Measurements from ENCODE around the gene GSE1.

Gene GSE1

DNA sequence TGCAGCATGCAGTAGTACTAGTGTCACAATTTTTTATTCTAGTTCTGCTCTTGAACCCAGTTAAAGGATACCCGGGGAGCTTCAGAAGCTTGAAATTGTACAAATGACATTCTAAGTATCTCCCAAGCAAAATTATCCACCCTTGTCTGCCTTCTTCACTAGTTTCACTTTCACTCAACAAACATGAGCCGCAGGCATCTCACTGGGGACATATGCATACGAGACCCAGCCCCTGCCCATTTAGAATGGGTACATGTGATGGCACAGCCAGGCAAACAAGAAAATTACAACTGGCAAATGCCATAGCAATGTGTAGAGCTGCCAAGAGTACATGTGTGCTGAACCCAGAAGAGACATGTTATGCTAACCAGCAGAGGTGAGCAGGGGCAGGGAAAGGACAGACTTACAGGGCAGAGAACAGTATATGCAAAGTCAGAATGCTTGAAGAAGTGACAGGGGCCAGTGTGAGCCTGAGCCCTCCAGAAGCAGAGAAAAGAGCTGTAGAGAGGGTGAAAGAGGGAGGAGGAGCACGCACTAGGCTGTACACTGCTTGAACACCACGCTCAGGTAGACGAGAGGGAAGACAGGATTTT, 67.3 kb downstream of the GSE1 start:
- no peak for DNase-seq (ENCODE audit: low spot score)

DNA sequence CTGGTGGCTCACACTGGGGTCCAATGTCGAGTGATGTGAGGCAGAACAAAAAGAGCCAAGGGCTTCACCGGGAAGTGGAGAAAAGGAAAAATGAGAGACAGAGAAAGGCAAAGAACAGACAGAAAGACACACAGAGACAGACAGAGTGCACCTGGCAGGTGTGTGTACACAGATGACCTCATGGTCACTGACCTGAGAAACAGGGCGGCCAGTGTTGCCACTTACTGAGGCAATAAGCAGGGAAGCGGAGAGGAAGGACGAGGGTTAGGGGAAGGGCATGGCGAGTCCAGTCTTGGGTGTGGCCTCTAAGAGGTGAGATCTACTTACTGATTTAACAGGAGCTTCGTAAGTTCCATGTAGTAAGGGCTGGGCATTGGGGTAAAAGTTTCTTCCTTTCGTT, 68.1 kb downstream of the GSE1 start:
- no peak for DNase-seq (ENCODE audit: low spot score)

DNA sequence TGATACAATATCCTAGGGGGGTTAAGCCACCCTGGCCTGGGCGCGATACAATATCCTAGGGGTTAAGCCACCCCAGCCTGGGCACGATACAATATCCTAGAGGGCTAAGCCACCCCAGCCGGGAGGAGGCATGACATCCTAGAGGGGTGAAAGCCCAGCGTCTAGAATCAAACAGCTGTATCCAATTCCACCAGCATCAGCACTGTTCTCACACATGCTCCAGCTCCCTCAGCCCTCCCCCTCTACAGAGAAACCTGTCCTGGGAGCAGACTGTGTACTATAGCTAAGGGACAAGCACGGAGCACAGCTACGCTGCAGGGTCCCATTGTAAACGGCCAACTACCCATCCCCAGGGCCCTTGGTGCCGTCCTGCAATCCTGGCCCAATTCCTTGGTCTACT, 69.4 kb downstream of the GSE1 start:
- DNase-seq (ENCODE audit: low spot score), result no peak

DNA sequence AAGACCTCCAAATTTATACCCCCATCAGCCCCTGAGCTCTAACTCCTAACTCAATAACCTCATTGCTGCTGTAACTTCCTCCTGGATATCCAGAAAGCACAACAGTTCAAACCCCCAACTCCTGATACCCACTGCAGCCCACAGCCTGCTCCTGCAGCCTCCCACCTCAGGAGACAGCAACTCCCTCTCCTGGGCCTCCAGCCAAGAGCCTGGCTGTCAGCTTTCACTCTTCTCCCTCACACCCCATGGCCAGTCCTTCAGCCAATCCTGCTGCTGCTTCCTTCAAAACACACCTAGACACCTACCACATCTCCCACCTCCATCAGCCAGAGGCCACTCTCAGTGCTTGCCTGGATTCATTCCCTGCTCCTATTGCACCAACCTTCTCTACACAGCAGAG, 70.2 kb downstream of the GSE1 start:
- no peak for DNase-seq (ENCODE audit: low spot score)

DNA sequence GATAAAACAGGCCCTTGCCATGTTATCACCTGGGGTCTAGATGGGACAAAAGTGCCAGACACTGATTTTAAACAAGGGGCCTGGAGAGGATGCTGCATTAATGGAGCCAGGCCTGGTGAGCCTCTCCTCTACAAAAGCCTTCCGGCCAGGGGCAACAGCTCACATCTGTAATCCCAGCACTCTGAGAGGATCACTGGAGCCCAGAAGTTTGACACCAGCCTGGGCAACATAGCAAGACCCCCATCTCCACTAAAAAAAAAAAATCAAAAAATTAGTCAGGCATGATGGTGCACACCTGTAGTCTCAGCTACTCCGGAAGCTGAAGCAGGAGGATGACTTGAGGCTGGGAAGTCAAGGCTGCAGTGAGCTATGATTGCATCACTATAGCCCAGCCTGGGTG, 72.1 kb downstream of the GSE1 start:
- no peak for DNase-seq (ENCODE audit: low spot score)

DNA sequence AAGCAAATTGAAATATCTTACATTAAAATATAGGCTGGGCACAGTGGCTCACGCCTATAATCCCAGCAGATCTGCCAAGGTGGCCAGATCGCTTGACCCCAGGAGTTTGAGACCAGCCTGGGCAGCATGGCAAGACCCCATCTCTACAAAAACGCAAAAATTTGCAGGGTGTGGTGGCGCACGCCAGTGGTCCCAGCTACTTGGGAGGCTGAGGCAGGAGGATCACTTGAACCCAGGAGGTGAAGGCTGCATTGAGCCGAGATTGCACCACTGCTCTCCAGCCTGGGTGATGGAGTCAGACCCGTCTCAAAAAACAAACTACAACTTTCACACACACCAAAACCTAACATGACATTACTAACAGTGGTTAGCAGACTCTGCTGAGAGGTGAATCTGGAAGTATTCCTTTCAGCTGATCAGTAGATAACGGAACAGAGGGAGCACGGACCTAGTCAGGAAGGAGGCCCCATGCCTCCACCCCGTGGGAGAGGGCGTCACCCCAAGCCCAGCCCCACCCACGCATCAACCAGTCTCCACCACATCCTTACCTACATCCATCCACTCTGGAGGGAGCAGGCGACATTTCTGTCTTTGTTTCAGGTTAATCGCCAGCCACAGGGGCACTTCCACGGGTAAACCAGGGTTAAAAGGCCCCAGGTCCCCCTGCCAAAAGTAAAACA, 73.9 kb downstream of the GSE1 start:
- no peak for DNase-seq (ENCODE audit: low spot score)

DNA sequence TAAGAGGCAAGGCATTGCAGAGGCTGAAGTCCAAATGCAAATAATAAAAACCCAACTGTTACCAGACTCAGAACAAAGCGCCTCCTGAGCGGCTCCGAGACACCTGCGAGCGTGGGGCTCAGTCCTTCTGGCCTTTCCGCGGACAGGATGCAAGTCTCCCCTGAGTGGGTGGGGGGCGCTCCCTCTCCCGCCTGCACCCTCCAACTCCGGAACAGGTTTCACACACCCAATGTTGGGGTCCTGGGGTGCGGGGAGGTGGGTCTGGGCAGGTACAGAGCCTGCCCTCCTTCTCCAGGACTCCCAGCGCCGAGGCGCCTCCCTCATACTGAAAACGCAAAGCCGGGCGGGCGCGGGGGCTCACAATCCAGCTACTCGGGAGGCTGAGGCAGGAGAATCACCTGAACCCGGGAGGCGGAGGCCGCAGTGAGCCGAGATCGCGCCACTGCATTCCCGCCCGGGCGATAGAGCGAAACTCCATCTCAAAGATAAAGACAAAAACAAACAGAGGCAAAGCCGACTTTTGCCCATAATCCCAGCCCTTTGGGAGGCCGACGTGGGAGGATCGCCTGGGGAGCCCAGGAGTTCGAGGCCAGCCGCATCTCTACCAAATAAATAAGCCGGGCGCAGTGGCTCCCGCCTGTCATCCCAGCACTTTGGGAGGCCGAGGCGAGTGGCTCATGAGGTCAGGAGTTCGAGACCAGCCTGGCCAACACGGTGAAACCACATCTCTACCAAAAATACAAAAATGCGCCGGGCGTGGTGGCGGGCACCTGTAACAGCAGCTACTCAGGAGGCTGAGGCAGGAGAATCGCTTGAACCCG, 74.7 kb downstream of the GSE1 start:
- no peak for DNase-seq (ENCODE audit: low spot score)

DNA sequence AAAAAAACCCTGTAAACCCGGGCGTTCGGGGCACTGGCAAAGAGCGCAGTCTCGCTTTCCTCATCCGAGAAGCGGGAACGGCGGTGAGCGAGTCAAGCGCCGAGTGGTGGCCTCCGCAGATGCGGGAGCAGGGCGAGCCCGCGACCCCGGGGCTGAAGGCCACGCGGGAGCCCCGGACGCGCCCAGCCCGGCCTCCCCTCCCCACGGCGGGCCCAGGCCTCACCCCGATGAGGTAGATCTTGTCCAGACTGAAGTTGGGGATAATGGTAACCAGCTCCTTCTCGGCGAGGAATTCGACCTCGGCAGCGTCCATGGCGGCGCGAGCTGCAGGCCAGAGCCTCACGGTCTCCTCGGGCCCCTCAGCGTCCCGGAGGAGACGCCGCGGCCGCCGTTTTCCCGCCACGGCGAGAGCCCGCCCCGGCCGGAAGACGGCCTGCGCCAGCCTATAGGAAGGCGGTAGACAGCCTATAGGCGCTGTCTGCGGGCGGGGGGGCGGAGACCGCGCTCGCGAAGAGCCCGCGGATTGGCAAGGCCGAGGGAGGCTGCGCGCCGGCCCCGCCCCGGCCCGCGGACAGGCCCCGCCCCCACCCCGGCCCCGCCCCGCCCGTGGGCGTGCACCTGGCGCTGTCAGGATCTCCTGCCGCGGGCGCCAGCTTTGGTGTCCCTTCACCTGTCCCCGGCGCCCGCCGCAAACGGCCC, 75.6 kb downstream of the GSE1 start, which contains the start of gene GINS2:
TSS of gene GINS2 (minus strand) at position 369 of the 699 bp plus-strand sequence. CDS start at position 313, 56 bp downstream.
- DNase-seq (ENCODE audit: low spot score), result peak; percentile 99

DNA sequence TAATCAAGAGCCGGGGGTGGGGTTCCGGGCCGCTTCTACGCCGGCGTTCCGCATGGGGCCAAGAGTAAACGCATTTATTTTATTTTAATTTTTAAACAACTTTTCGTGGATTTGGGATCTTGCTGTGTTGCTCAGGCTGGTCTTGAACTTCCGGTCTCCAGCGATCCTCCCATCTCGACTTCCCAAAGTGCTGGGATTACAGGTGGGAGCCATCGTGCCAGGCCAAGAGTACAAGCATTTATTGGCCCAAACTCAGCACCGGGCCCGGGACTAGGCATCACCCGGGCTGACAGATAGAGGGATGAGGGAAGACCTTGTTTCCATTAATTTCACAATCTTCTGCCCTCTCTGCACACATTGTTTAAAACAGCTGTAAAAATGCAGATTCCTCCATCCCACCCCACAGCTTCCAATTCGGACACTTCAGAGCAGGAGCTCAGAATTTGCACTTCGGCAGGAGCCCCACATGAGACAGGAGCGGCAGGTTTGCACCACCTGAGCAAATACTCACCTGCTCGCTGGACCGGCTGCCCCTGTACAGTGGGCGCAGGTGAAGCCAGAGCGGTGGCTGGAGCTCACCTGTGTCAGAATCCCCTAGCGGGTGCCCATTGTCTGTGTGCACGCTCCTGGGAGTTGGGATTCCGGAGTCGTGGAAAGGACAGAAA, 76.3 kb downstream of the GSE1 start:
- DNase-seq (ENCODE audit: low spot score), result no peak

DNA sequence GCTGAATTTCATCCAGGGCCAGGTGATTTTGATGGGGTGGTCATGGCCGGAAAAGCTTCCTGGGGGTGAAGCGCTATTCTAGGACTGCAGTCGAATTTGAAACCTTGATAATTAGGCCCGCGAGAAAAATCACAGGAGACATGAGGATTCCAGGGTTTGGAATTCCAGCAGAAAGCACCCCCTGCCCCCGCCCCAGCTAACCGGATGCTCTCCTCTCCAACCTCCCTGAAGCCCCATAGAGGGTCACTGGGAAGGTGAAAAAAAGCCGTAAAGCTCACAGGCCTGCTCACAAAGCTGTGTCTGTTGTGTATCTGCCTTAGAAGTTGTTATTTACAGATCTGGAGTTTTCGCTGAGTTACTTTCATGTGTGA, 76.8 kb downstream of the GSE1 start:
- DNase-seq (ENCODE audit: low spot score), result no peak

DNA sequence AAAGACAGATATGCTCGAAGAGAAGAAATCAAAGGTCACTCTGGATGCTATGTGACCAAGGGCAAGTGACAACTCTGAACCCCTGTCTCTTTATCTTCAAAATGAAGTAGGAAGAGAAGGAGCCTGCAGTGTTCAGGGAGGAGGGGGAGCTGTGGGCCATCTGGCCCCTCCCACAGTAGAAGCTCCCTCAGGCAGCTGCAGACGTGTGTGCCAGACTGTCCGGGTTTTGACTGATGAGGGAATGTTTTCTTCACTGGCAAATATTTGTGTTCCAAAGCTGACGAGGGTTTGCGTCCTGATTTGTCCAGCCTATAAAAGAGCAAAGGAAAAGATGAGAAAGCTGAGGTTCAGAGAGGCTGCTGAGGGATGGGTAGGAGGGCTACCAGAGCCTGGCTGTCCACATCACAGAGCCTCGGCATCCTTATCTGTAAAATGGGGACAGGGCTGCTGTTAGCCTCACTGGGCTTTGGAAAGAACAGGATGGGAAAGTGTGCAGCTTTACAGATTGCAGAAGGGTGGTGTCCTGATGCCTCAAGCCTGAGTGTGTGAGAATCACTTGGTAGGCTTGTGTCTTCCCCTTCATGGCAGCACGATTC, 77.4 kb downstream of the GSE1 start:
- DNase-seq (ENCODE audit: low spot score), result no peak

DNA sequence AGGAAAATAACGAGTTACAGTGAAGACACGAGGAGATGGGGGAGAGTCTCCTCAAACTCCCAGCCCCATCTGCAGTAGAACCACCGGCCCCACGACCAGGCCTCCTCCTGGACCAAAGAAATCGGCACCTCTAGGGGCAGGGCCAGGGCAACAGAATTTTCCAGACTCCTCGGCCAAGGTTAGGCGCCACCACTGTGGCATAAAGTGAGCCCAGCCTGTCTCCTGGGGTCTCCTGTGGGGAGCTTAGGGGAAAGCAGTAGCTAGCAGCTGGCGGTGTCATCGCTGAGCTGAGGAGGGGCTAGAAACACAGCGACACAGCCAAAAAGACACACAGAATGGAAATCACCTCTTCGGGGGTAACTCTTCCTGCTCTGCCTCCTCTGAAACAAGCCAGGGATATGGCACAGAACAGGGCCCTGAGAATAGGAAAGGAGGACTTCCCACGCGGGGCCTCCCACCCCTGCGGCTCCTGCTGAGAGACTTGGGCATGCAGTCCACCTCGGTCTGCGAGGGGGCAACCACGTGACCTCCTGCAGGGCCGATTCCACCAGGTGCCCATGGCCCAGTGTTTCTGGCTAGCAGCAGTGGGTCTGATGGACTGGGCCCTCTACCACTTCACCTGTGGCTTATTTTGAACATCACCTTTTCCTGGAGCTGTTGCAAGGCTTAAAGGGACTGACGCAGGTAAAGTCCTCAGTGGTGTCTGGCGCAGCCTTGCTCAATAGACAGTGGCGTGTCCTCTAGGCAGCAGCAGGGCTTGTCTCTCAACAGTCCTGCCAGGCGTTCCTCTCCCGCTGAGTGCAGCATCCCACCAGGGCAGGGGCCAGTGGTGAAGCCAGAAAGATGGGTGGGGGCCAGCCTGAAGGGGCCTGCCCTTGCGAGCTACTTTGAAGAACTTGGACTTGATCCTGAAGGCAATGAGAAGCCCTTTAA, 82.3 kb downstream of the GSE1 start:
- no peak for DNase-seq (ENCODE audit: low spot score)

DNA sequence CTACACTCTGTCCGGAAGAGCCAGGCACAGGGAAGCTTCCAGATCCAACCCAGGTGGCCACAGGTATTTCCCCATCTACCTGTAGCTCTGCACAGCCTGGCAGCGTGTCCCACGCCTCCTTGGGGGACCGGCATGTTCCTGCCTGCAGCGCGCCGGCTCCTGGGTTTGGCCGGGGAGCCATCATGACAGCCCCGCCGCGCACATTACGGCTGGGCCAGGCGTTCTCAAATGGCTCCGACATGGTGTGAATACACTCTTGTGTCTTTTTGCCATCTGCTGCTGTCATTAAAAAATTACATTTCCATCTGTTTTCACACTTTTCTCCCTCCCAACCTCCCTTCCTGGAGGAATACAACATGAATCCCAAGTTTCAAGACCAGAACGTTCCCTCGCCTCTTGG, 83.7 kb downstream of the GSE1 start:
- DNase-seq (ENCODE audit: low spot score), result no peak

DNA sequence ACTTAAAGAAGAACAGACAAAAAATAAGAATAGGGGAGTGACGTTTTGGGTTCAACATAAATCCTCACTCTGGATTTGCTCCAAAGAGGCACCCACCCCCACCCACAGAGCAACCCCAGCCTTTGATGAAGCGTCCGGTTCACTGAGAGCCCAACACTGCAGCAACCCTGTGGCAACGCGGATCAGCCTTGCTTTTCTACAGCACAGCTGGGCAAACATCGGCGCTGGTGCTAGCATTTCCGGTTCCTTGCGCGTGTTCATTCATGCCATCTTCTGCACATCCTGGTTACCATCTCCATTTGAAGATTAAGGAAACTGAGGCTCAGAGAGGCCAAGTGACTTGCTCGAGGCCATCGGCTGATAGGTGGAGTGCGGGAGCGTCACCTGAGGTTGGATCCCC, 84.3 kb downstream of the GSE1 start:
- no peak for DNase-seq (ENCODE audit: low spot score)

DNA sequence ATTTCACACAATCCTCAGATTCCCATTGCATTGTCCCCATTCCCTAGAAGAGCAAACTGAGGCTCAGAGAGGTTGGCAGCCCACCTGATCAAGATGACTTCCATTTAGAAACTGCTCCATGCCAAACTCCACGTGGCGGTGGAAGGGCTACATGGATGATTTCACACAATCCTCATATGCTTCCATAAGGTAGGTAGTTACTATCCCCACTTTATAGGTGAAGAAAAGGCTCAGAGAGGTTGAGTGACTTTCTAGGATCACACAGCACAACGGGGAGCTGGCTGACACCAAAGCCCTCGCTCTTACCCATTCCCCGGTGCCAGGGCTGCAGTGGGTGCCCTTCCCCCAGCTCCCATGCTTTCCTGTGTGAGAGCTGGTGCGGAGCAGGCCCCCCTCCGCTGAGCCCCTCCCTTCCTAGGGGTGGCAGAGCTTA, 85.4 kb downstream of the GSE1 start:
- no peak for DNase-seq (ENCODE audit: low spot score)

DNA sequence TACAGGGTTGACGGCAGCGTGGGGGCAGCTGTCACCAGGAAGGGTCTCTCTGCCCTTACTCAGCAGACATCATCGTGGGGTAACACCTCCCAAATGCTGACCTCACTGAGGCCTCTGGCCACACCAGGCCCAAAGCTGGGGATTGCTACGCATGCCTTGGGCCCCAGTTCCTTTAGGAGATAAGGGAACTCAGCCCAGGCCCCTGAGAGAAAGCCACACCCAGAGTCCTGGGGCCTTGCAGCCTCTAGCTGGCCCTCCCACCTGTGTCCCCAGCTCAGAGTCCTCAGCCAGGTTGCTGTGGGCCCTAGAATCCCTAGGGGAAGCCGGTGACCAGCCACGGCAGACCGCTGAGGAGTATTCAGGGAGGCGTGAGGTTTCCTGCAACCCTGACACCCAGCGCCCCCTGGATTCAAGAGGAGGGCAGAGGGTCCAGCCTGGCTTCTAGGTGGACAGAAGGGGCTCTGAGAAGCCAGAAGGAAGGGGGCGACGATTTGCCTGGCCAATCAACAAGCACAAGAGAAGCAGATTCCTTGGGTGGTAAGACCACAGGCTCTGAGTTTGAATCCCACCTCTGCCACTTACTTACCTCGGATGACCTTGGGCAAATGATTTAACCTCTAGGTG, 85.9 kb downstream of the GSE1 start:
- DNase-seq (ENCODE audit: low spot score), result no peak

DNA sequence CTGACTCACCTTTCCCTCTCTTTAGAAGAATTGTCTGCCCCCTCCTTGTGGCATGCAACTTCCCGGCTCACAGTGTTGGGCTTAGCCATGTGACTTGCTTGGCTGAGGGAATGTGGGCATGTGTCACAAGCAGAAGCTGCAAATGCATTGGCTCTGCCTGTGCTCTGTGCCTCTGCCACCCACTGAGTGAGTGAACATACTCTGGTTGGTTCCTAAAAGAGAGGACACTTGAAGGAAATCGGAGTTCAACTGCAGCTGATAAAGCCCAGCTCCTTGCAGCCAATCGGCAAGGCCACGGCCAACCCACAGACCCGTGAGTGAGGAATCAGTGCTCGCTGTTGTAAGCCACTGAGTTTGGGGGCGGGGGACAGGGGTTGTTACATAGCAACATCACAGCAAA, 86.5 kb downstream of the GSE1 start:
- DNase-seq (ENCODE audit: low spot score), result peak; percentile 75

DNA sequence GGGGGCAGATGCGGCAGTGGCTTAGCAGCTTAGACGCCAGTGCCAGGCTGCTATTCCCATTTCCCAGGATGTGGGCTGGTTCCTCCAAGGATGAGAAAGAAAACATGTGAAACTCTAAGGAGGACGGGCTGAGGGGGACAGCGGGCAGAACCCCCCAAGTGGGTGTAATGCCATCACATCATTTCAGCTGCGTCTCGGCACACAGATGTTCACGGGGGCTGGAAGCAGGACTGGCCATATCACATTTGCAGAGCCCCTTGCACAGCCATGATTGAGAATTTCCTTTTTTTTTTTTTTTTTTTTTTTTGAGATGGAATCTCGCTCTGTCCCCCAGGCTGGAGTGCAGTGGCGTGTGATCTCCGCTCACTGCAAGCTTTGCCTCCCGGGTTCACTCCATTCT, 90.9 kb downstream of the GSE1 start:
- DNase-seq (ENCODE audit: low spot score), result no peak

DNA sequence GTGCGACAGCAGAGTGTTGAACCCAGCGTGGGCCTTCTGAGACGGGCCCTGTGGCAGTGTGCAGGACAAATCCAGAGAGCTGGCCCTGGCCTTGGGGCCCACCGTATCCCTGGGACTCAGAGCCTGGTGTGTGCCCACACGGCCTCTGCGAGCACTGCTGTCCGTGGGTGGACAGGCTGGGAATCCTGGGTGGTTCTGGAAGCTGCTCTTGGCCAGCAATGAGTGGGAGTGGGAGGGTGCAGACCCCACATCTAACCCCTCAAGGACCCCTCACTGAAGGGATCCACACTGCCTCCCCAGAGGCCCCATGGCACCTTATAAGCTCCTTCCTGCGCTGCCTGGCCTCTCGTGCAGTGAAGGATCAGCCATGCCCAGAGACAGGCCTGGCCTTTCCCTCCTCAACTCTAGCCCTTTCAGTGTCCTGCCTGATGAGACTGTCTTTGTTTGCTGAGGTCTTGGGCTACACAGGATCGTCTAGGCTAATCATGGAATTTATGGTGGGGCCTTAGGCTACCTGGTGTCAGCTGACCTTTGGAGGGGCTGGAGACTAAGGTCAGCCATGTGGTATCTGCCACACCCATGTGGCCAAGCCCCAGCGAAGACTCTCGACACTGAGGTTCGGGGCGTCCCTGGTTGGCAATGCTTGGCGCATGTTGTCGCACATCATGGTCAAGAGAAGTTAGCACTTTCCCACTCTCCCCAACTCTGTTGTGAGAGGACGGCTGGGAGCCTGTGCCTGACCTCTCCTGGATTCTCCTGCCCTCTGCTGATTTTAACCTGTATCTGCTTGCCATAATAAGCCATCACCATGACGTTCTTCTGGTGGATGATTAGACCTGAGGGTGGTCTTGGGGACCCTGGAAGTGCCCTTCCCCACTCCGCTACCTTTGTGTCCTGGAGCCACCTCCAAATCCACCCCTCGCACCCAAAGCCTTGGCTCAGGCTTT, 92.1 kb downstream of the GSE1 start:
- no peak for DNase-seq (ENCODE audit: low spot score)
